Measurements from ENCODE around the gene GRM5.

DNA sequence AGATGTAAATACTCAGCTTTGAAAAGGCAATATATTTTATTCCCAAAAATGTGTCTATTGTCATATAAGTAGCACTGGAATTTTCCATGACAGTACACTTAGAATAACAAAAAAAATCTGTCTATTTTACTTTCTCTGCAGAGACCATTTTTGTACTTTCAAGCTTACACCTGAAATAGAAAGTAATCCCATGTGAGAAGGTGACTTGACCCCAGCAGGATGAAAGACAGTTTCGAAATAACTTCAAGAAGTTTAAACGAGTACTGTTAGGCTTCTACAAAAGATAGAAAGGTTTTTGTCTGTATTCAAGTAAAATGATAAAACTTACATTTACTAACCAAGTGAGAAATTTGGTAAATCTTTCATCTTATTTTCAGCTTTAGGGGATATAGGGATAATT, 468.4 kb downstream of the GRM5 start:
- TF ChIP-seq CTCF (IDR thresholded peaks at IDR 0.05; ENCODE audit: low read depth, low read length) (no peak), EZH2phosphoT487 (IDR thresholded peaks at IDR 0.05; ENCODE audit: low read depth) (no peak)
